Endothelial cell of umbilical vein (primary cell): ENCODE data around the gene SCUBE3. TPM values are rescaled to one million over a fixed set of nuclear protein-coding genes. Genes with fewer than 3 reads are reported as not detected.

Experiments
- BruUV-seq: library from RNA; stranded (reverse); fragments of 400-500 nt; replicated peaks from 2 replicates; lab custom pipeline; 2021; lab: Mats Ljungman, UMichigan
- CTCF ChIA-PET: fragments of 300-600, 350-600 bp; sonication (Branson Sonifier 250); formaldehyde crosslinking; loops from one replicate; lab custom pipeline; 2021; ENCODE audit warnings: antibody characterized with exemption, inconsistent platforms; lab: Charles Lee
- POLR2A ChIA-PET: fragments of 300-600, 350-600 bp; sonication (Branson Sonifier 250); formaldehyde crosslinking; loops from one replicate; lab custom pipeline; 2021; ENCODE audit warnings: antibody characterized with exemption, inconsistent platforms; lab: Charles Lee
- DNase-seq: peaks from one replicate; pipeline ENCODE4 v3.0.0-alpha.2; 2011; ENCODE audit warnings: low read depth, low spot score
- FAIRE-seq: peaks from 2 replicates; lab custom pipeline; 2011; peaks lifted over from hg19 to GRCh38; lab: Jason Lieb, UNC
- H2AFZ ChIP-seq: 2 replicates; pipeline ENCODE4 v1.6.0; 2012; ENCODE audit warnings: low read depth, low read length, control low read depth, inconsistent platforms
- H3K27ac ChIP-seq: 2 replicates; pipeline ENCODE4 v1.5.1; 2011; ENCODE audit warnings: low read depth, mild to moderate bottlenecking, control low read depth, low read length, moderate library complexity; ENCODE audit not compliant: insufficient read depth
- H3K27me3 ChIP-seq, 2 experiments: 2 replicates each; pipeline versions ENCODE4 v1.6.0 to v1.6.1; 2011; ENCODE audit warnings: low read length in 2 of 2, mixed read lengths in 1 of 2; ENCODE audit not compliant: control insufficient read depth in 2 of 2, insufficient read depth in 2 of 2
- H3K36me3 ChIP-seq, 2 experiments: 2 replicates in 1 of 2; 3 replicates in 1 of 2; pipeline ENCODE4 v1.5.1; 2011; ENCODE audit warnings: low read length in 2 of 2, mild to moderate bottlenecking in 1 of 2, moderate library complexity in 1 of 2; ENCODE audit not compliant: control insufficient read depth in 2 of 2, insufficient read depth in 2 of 2; ENCODE audit errors: extremely low read depth in 1 of 2
- H3K4me1 ChIP-seq: 3 replicates; pipeline ENCODE4 v1.5.1; 2011; ENCODE audit warnings: mild to moderate bottlenecking, low read length; ENCODE audit not compliant: control insufficient read depth, insufficient read depth; ENCODE audit errors: extremely low read depth
- H3K4me2 ChIP-seq: 2 replicates; pipeline ENCODE4 v1.6.1; 2011; ENCODE audit warnings: low read length, control low read depth, mixed read lengths; ENCODE audit not compliant: insufficient read depth
- H3K4me3 ChIP-seq, 3 experiments: fragments of 200-600 bp in 1 of 3; sonication (generic), shearing (Covaris generic) in 1 of 3; replicated peaks in 1 of 3; 2 replicates each; pipeline ENCODE4 v1.5.1; 2011 to 2016; ENCODE audit warnings: control low read depth in 3 of 3, low read length in 3 of 3, mild to moderate bottlenecking in 2 of 3, inconsistent platforms in 1 of 3, low read depth in 1 of 3, moderate library complexity in 1 of 3; ENCODE audit not compliant: insufficient read depth in 1 of 3
- H3K79me2 ChIP-seq: 2 replicates; pipeline ENCODE4 v1.6.0; 2012; ENCODE audit warnings: low read length, inconsistent platforms; ENCODE audit not compliant: control insufficient read depth, insufficient read depth
- H3K9ac ChIP-seq: replicated peaks from 2 replicates; pipeline ENCODE3; 2011; ENCODE audit warnings: low read length, control low read depth; ENCODE audit not compliant: insufficient read depth; ENCODE audit errors: extremely low read depth
- H3K9me1 ChIP-seq: replicated peaks from 3 replicates; pipeline ENCODE4 v1.6.0; 2011; ENCODE audit warnings: mild to moderate bottlenecking, low read length; ENCODE audit not compliant: control insufficient read depth, insufficient read depth; ENCODE audit errors: extremely low read depth
- H3K9me3 ChIP-seq: replicated peaks from 2 replicates; pipeline ENCODE4 v1.5.1; 2012; ENCODE audit warnings: low read length, inconsistent platforms; ENCODE audit not compliant: control insufficient read depth, insufficient read depth
- H4K20me1 ChIP-seq: replicated peaks from 2 replicates; pipeline ENCODE3; 2011; ENCODE audit warnings: mild to moderate bottlenecking, low read length; ENCODE audit not compliant: control insufficient read depth, insufficient read depth; ENCODE audit errors: extremely low read depth
- CTCF ChIP-seq, 2 donors: IDR thresholded peaks; 1 replicate in 1 of 2; 2 replicates in 1 of 2; pipeline ENCODE4 v1.5.1; 2011; ENCODE audit warnings: low read length in 2 of 2, mild to moderate bottlenecking in 2 of 2, moderate library complexity in 2 of 2, control low read depth in 1 of 2, inconsistent platforms in 1 of 2, low read depth in 1 of 2; ENCODE audit not compliant: insufficient read depth in 1 of 2; ENCODE audit errors: extremely low read depth in 1 of 2
- EZH2 ChIP-seq: IDR thresholded peaks from 2 replicates; pipeline ENCODE4 v1.6.1; 2012; ENCODE audit warnings: borderline replicate concordance, low read depth, mild to moderate bottlenecking, moderate library complexity, low read length, inconsistent platforms; ENCODE audit not compliant: severe bottlenecking
- FOS ChIP-seq: IDR thresholded peaks from 2 replicates; pipeline ENCODE4 v1.6.1; 2011; ENCODE audit warnings: mild to moderate bottlenecking, low read length, moderate library complexity, borderline replicate concordance; ENCODE audit not compliant: insufficient read depth
- GATA2 ChIP-seq: IDR thresholded peaks from 2 replicates; pipeline ENCODE4 v1.7.0; 2011; ENCODE audit warnings: low read depth, mild to moderate bottlenecking, moderate library complexity, mixed read lengths, low read length; ENCODE audit not compliant: insufficient read length, insufficient read depth
- JUN ChIP-seq: IDR thresholded peaks from 2 replicates; pipeline ENCODE4 v1.6.1; 2011; ENCODE audit warnings: borderline replicate concordance, low read depth; ENCODE audit not compliant: insufficient read length, insufficient read depth
- MAX ChIP-seq: IDR thresholded peaks from 2 replicates; pipeline ENCODE4 v1.6.1; 2011; ENCODE audit not compliant: insufficient read depth, insufficient read length
- MYC ChIP-seq: IDR thresholded peaks from one replicate; pipeline ENCODE4 v1.6.1; 2011; ENCODE audit warnings: mild to moderate bottlenecking, low read depth, low read length
- POLR2A ChIP-seq: IDR thresholded peaks from 2 replicates; pipeline ENCODE4 v1.6.1; 2012; ENCODE audit warnings: low read depth, mild to moderate bottlenecking, control low read depth, low read length
- POLR2AphosphoS5 ChIP-seq: IDR thresholded peaks from 2 replicates; pipeline ENCODE4 v1.6.1; 2012; ENCODE audit warnings: low read depth, mild to moderate bottlenecking, control low read depth, low read length, moderate library complexity; ENCODE audit not compliant: insufficient read depth
- dilution Hi-C: fragments of 300-500 bp; cut with MboI; formaldehyde crosslinking; loops from one replicate; pipeline ENCODE4 v1.15.0; 2019; ENCODE audit warnings: low sequenced_read_pairs; ENCODE audit not compliant: extremely low pct_ligation_motif_present
- intact Hi-C: fragments of 100-400 bp; cut with micrococcal nuclease; formaldehyde crosslinking; loops from one replicate; pipeline ENCODE4 v1.10.0; 2022
- polyA plus RNA-seq, 4 experiments: library from polyadenylated mRNA; depleted of rRNA in 3 of 4; stranded (reverse) in 3 of 4; unstranded in 1 of 4; fragments of >200 nt; gene quantifications; 2 replicates each; pipeline versions ENCODE4 v1.2.1 to v1.2.3, GENCODE V29; 2011 to 2012; ENCODE audit warnings: missing spikeins in 1 of 4
- total RNA-seq: library from RNA; stranded (reverse); gene quantifications from 2 replicates; pipeline ENCODE4 v1.2.3, GENCODE V29; 2021

Gene SCUBE3
- total and polyA plus RNA-seq, 2 donors (not counting 3 experiments of a cell fraction or from before 2014, with no cell fraction given) = 1.1 to 1.5 TPM

- Histone ChIP-seq H2AFZ (no peak overlapping the region), H3K4me3 (no peak overlapping the region), H3K36me3 (no peaks in the 10 kb centered on the region), H3K9me1 (no peaks in the 10 kb centered on the region), H3K4me2 (no peak overlapping the region), H3K79me2 (no peaks in the 10 kb centered on the region), H3K9ac (no peak overlapping the region), H3K27me3 (no peaks in the 10 kb centered on the region), H3K27ac (no peak overlapping the region), H4K20me1 (no peaks in the 10 kb centered on the region), H3K4me1 (no peaks in the 10 kb centered on the region), H3K9me3 (no peaks in the 10 kb centered on the region)
- DNase-seq = no peak
- BruUV-seq = no TSS peak
- POLR2A ChIA-PET = no interaction called here
- TF ChIP-seq JUN (no peak), POLR2A (no peak), EZH2 (no peak), MYC (no peak), CTCF (IDR thresholded peaks at IDR 0.05; ENCODE audit: extremely low read depth in 1 of 2, insufficient read depth in 1 of 2, low read depth in 1 of 2, low read length in 2 of 2) (no peak), FOS (no peak), MAX (no peak), GATA2 (no peak), POLR2AphosphoS5 (no peak)
- CTCF ChIA-PET = interaction anchor here (1.3 to 5.1 kb wide), 6 partner anchors 10 to 53 kb away, joined by 3 to 48 read pairs (median 7); no protein-coding TSS in a partner anchor
- intact Hi-C loops = no loop called here
- dilution Hi-C loops = no loop called here
- no peak for FAIRE-seq
These were observed 15.5 kb downstream of the SCUBE3 start for GRCh38 chr6:35229304-35229703.
